ENCODE results near the gene ACTRT2. TPM values are rescaled to one million over a fixed set of nuclear protein-coding genes. Genes with fewer than 3 reads are reported as not detected.

The ACTRT2 gene
- total RNA-seq, 1 experiment from 2014 or later, result not detected

- H2BK20ac ChIP-seq (ENCODE audit: low read depth, low read length, poor library complexity, severe bottlenecking), result no peak overlapping the region
- H3K4me2 ChIP-seq (ENCODE audit: insufficient read depth, insufficient read length, low read length), result no peak overlapping the region
- H3K9ac ChIP-seq (ENCODE audit: extremely low read depth, insufficient read length, low read length), result no peak overlapping the region
- peaks cover 9% of the 10 kb centered on the region for H3K27me3 Mint-ChIP-seq (ENCODE audit: low read depth)
- H3K4me1 ChIP-seq (ENCODE audit: insufficient read depth, low read length), result no peaks in the 10 kb centered on the region
- no peaks in the 10 kb centered on the region for H3K79me1 ChIP-seq (ENCODE audit: insufficient read depth, low read depth, low read length, poor library complexity, severe bottlenecking)
- H3K27ac Mint-ChIP-seq, result no peak overlapping the region
- H3K18ac ChIP-seq (ENCODE audit: insufficient read length, low read depth, low read length), result no peak overlapping the region
- TF ChIP-seq, protein P1, sequence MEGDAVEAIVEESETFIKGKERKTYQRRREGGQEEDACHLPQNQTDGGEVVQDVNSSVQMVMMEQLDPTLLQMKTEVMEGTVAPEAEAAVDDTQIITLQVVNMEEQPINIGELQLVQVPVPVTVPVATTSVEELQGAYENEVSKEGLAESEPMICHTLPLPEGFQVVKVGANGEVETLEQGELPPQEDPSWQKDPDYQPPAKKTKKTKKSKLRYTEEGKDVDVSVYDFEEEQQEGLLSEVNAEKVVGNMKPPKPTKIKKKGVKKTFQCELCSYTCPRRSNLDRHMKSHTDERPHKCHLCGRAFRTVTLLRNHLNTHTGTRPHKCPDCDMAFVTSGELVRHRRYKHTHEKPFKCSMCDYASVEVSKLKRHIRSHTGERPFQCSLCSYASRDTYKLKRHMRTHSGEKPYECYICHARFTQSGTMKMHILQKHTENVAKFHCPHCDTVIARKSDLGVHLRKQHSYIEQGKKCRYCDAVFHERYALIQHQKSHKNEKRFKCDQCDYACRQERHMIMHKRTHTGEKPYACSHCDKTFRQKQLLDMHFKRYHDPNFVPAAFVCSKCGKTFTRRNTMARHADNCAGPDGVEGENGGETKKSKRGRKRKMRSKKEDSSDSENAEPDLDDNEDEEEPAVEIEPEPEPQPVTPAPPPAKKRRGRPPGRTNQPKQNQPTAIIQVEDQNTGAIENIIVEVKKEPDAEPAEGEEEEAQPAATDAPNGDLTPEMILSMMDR (conservative IDR thresholded peaks at IDR 0.05), result no peak
- H3K79me2 ChIP-seq (ENCODE audit: insufficient read depth, low read length), result no peaks in the 10 kb centered on the region
- no peak overlapping the region for H2AK5ac ChIP-seq (ENCODE audit: insufficient read length, low read length)
- H4K91ac ChIP-seq (ENCODE audit: insufficient read length, low read depth, low read length), result no peak overlapping the region
- H2BK5ac ChIP-seq (ENCODE audit: insufficient read length, low read length), result no peak overlapping the region
- no peak overlapping the region for H3K56ac ChIP-seq (ENCODE audit: insufficient read length, low read depth, low read length)
- H3K4ac ChIP-seq (ENCODE audit: low read depth, low read length), result no peak overlapping the region
- no peak overlapping the region for H2AFZ ChIP-seq (ENCODE audit: low read length)
- H3T11ph ChIP-seq (ENCODE audit: low read length), result no peak overlapping the region
- H2BK120ac ChIP-seq (ENCODE audit: low read depth, low read length, poor library complexity, severe bottlenecking), result no peak overlapping the region
- no peak overlapping the region for H3K14ac ChIP-seq (ENCODE audit: insufficient read depth, low read length)
- no peak overlapping the region for H4K5ac ChIP-seq (ENCODE audit: insufficient read length, low read depth, low read length)
- no peaks in the 10 kb centered on the region for H4K20me1 ChIP-seq (ENCODE audit: control insufficient read depth, insufficient read depth, insufficient read length)
- no peak overlapping the region for H3K27ac ChIP-seq (ENCODE audit: insufficient read length, low read depth, low read length)
- no CpG with 5 or more reads among the region's 17 CpGs for WGBS (ENCODE audit: extremely low coverage, insufficient read length, low lambda C conversion rate)
- H2BK15ac ChIP-seq (ENCODE audit: low read depth, low read length), result no peak overlapping the region
- H3K4me1 Mint-ChIP-seq, result peaks cover 0 to 5% of the 10 kb centered on the region in 2 experiments; a peak in 1 of 4 replicates
- H2BK12ac ChIP-seq (ENCODE audit: insufficient read length, low read depth, low read length), result no peak overlapping the region
- peaks cover 0 to 29% (median 3%) of the 10 kb centered on the region in 3 experiments; a peak in 4 of 7 replicates for H3K36me3 Mint-ChIP-seq (ENCODE audit: insufficient read depth in 1 of 3, low read depth in 3 of 3)
- no peak for DNase-seq
- H3K9me3 Mint-ChIP-seq, result peaks cover 15 to 62% of the 10 kb centered on the region in 2 experiments
- H3K27me3 ChIP-seq (ENCODE audit: insufficient read depth, low read length), result no peaks in the 10 kb centered on the region
- H3K23me2 ChIP-seq (ENCODE audit: insufficient read length, low read depth, low read length, poor library complexity, severe bottlenecking), result no peaks in the 10 kb centered on the region
- H3K4me3 Mint-ChIP-seq, result no peak overlapping the region
- H4K8ac ChIP-seq (replicated peaks; ENCODE audit: insufficient read length, low read depth, low read length), result no peak overlapping the region
- H3K23ac ChIP-seq (ENCODE audit: insufficient read length, low read depth, low read length), result no peak overlapping the region
- peaks cover 78% of the 10 kb centered on the region for H3K9me3 ChIP-seq (ENCODE audit: control insufficient read depth, low read depth, low read length)
Measured at GRCh38 chr1:2985067-2985561, 36.2 kb upstream of the ACTRT2 start.
